Endothelial cell of umbilical vein (primary cell): ENCODE results near the gene MTG2. TPM values are rescaled to one million over a fixed set of nuclear protein-coding genes. Genes with fewer than 3 reads are reported as not detected.

Source experiments
- BruUV-seq: library from RNA; stranded (reverse); fragments of 400-500 nt; replicated peaks from 2 replicates; lab custom pipeline; 2021; lab: Mats Ljungman, UMichigan
- CTCF ChIA-PET: fragments of 300-600, 350-600 bp; sonication (Branson Sonifier 250); formaldehyde crosslinking; loops from one replicate; lab custom pipeline; 2021; ENCODE audit warnings: antibody characterized with exemption, inconsistent platforms; lab: Charles Lee
- POLR2A ChIA-PET: fragments of 300-600, 350-600 bp; sonication (Branson Sonifier 250); formaldehyde crosslinking; loops from one replicate; lab custom pipeline; 2021; ENCODE audit warnings: antibody characterized with exemption, inconsistent platforms; lab: Charles Lee
- DNase-seq: peaks from one replicate; pipeline ENCODE4 v3.0.0-alpha.2; 2011; ENCODE audit warnings: low read depth, low spot score
- FAIRE-seq: peaks from 2 replicates; lab custom pipeline; 2011; peaks lifted over from hg19 to GRCh38; lab: Jason Lieb, UNC
- H2AFZ ChIP-seq: 2 replicates; pipeline ENCODE4 v1.6.0; 2012; ENCODE audit warnings: low read depth, low read length, control low read depth, inconsistent platforms
- H3K27ac ChIP-seq: 2 replicates; pipeline ENCODE4 v1.5.1; 2011; ENCODE audit warnings: low read depth, mild to moderate bottlenecking, control low read depth, low read length, moderate library complexity; ENCODE audit not compliant: insufficient read depth
- H3K27me3 ChIP-seq, 2 experiments: 2 replicates each; pipeline versions ENCODE4 v1.6.0 to v1.6.1; 2011; ENCODE audit warnings: low read length in 2 of 2, mixed read lengths in 1 of 2; ENCODE audit not compliant: control insufficient read depth in 2 of 2, insufficient read depth in 2 of 2
- H3K36me3 ChIP-seq, 2 experiments: 2 replicates in 1 of 2; 3 replicates in 1 of 2; pipeline ENCODE4 v1.5.1; 2011; ENCODE audit warnings: low read length in 2 of 2, mild to moderate bottlenecking in 1 of 2, moderate library complexity in 1 of 2; ENCODE audit not compliant: control insufficient read depth in 2 of 2, insufficient read depth in 2 of 2; ENCODE audit errors: extremely low read depth in 1 of 2
- H3K4me1 ChIP-seq: 3 replicates; pipeline ENCODE4 v1.5.1; 2011; ENCODE audit warnings: mild to moderate bottlenecking, low read length; ENCODE audit not compliant: control insufficient read depth, insufficient read depth; ENCODE audit errors: extremely low read depth
- H3K4me2 ChIP-seq: 2 replicates; pipeline ENCODE4 v1.6.1; 2011; ENCODE audit warnings: low read length, control low read depth, mixed read lengths; ENCODE audit not compliant: insufficient read depth
- H3K4me3 ChIP-seq, 3 experiments: fragments of 200-600 bp in 1 of 3; sonication (generic), shearing (Covaris generic) in 1 of 3; replicated peaks in 1 of 3; 2 replicates each; pipeline ENCODE4 v1.5.1; 2011 to 2016; ENCODE audit warnings: control low read depth in 3 of 3, low read length in 3 of 3, mild to moderate bottlenecking in 2 of 3, inconsistent platforms in 1 of 3, low read depth in 1 of 3, moderate library complexity in 1 of 3; ENCODE audit not compliant: insufficient read depth in 1 of 3
- H3K79me2 ChIP-seq: 2 replicates; pipeline ENCODE4 v1.6.0; 2012; ENCODE audit warnings: low read length, inconsistent platforms; ENCODE audit not compliant: control insufficient read depth, insufficient read depth
- H3K9ac ChIP-seq: replicated peaks from 2 replicates; pipeline ENCODE3; 2011; ENCODE audit warnings: low read length, control low read depth; ENCODE audit not compliant: insufficient read depth; ENCODE audit errors: extremely low read depth
- H3K9me1 ChIP-seq: replicated peaks from 3 replicates; pipeline ENCODE4 v1.6.0; 2011; ENCODE audit warnings: mild to moderate bottlenecking, low read length; ENCODE audit not compliant: control insufficient read depth, insufficient read depth; ENCODE audit errors: extremely low read depth
- H3K9me3 ChIP-seq: replicated peaks from 2 replicates; pipeline ENCODE4 v1.5.1; 2012; ENCODE audit warnings: low read length, inconsistent platforms; ENCODE audit not compliant: control insufficient read depth, insufficient read depth
- H4K20me1 ChIP-seq: replicated peaks from 2 replicates; pipeline ENCODE3; 2011; ENCODE audit warnings: mild to moderate bottlenecking, low read length; ENCODE audit not compliant: control insufficient read depth, insufficient read depth; ENCODE audit errors: extremely low read depth
- EZH2 ChIP-seq: IDR thresholded peaks from 2 replicates; pipeline ENCODE4 v1.6.1; 2012; ENCODE audit warnings: borderline replicate concordance, low read depth, mild to moderate bottlenecking, moderate library complexity, low read length, inconsistent platforms; ENCODE audit not compliant: severe bottlenecking
- FOS ChIP-seq: IDR thresholded peaks from 2 replicates; pipeline ENCODE4 v1.6.1; 2011; ENCODE audit warnings: mild to moderate bottlenecking, low read length, moderate library complexity, borderline replicate concordance; ENCODE audit not compliant: insufficient read depth
- GATA2 ChIP-seq: IDR thresholded peaks from 2 replicates; pipeline ENCODE4 v1.7.0; 2011; ENCODE audit warnings: low read depth, mild to moderate bottlenecking, moderate library complexity, mixed read lengths, low read length; ENCODE audit not compliant: insufficient read length, insufficient read depth
- JUN ChIP-seq: IDR thresholded peaks from 2 replicates; pipeline ENCODE4 v1.6.1; 2011; ENCODE audit warnings: borderline replicate concordance, low read depth; ENCODE audit not compliant: insufficient read length, insufficient read depth
- MYC ChIP-seq: IDR thresholded peaks from one replicate; pipeline ENCODE4 v1.6.1; 2011; ENCODE audit warnings: mild to moderate bottlenecking, low read depth, low read length
- POLR2A ChIP-seq: IDR thresholded peaks from 2 replicates; pipeline ENCODE4 v1.6.1; 2012; ENCODE audit warnings: low read depth, mild to moderate bottlenecking, control low read depth, low read length
- POLR2AphosphoS5 ChIP-seq: IDR thresholded peaks from 2 replicates; pipeline ENCODE4 v1.6.1; 2012; ENCODE audit warnings: low read depth, mild to moderate bottlenecking, control low read depth, low read length, moderate library complexity; ENCODE audit not compliant: insufficient read depth
- dilution Hi-C: fragments of 300-500 bp; cut with MboI; formaldehyde crosslinking; loops from one replicate; pipeline ENCODE4 v1.15.0; 2019; ENCODE audit warnings: low sequenced_read_pairs; ENCODE audit not compliant: extremely low pct_ligation_motif_present
- intact Hi-C: fragments of 100-400 bp; cut with micrococcal nuclease; formaldehyde crosslinking; loops from one replicate; pipeline ENCODE4 v1.10.0; 2022
- polyA plus RNA-seq, 4 experiments: library from polyadenylated mRNA; depleted of rRNA in 3 of 4; stranded (reverse) in 3 of 4; unstranded in 1 of 4; fragments of >200 nt; gene quantifications; 2 replicates each; pipeline versions ENCODE4 v1.2.1 to v1.2.3, GENCODE V29; 2011 to 2012; ENCODE audit warnings: missing spikeins in 1 of 4
- total RNA-seq: library from RNA; stranded (reverse); gene quantifications from 2 replicates; pipeline ENCODE4 v1.2.3, GENCODE V29; 2021
- TF ChIP-seq, protein P1 (sequence below): IDR thresholded peaks from 2 replicates; pipeline ENCODE4 v1.6.1; 2011; ENCODE audit not compliant: insufficient read depth, insufficient read length
- TF ChIP-seq, protein P2 (sequence below), 2 donors: IDR thresholded peaks; 1 replicate in 1 of 2; 2 replicates in 1 of 2; pipeline ENCODE4 v1.5.1; 2011; ENCODE audit warnings: low read length in 2 of 2, mild to moderate bottlenecking in 2 of 2, moderate library complexity in 2 of 2, control low read depth in 1 of 2, inconsistent platforms in 1 of 2, low read depth in 1 of 2; ENCODE audit not compliant: insufficient read depth in 1 of 2; ENCODE audit errors: extremely low read depth in 1 of 2

The MTG2 gene
- total and polyA plus RNA-seq, 2 donors (not counting 3 experiments of a cell fraction or from before 2014, with no cell fraction given), result 19.9 to 31.6 TPM

DNA sequence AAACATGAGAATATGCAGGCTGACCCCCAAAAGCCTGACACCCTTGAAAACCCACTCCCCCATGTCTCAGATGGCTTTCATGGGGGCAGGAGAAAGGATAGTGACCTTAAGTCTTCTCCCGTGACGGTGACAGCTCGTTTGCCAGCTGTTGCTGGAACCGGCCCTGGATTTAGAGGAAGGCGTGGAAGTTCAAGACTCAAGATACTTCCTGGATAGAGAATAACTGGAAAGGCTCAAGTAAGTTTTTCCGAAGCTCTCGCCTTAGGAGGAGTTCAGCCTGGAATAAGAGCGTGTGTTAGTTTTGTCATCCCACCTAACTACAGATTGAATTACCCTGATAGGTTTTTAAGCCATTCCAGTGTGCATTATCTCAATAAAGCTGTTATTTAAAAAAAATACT is 11.6 kb upstream of the MTG2 start:
- BruUV-seq, result no TSS peak
- Histone ChIP-seq H3K79me2 (no peaks in the 10 kb centered on the region), H3K36me3 (peaks cover 4 to 23% of the 10 kb centered on the region in 2 experiments), H3K9ac (no peak overlapping the region), H4K20me1 (no peaks in the 10 kb centered on the region), H3K4me2 (no peak overlapping the region), H3K4me3 (no peak overlapping the region), H3K27me3 (no peaks in the 10 kb centered on the region), H3K27ac (no peak overlapping the region), H3K9me1 (no peaks in the 10 kb centered on the region), H3K4me1 (no peaks in the 10 kb centered on the region), H2AFZ (no peak overlapping the region), H3K9me3 (no peaks in the 10 kb centered on the region)
- CTCF ChIA-PET, result interaction anchor here (0.5 kb wide), 1 partner anchor 145 kb away, joined by 3 read pairs; no protein-coding TSS in a partner anchor
- TF ChIP-seq POLR2AphosphoS5, result no peak
- no peak for TF ChIP-seq MYC
- TF ChIP-seq EZH2, result no peak
- no peak for TF ChIP-seq POLR2A
- no peak for TF ChIP-seq GATA2
- no peak for TF ChIP-seq JUN
- TF ChIP-seq, protein P1, sequence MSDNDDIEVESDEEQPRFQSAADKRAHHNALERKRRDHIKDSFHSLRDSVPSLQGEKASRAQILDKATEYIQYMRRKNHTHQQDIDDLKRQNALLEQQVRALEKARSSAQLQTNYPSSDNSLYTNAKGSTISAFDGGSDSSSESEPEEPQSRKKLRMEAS, result no peak
- no peak for TF ChIP-seq FOS
- TF ChIP-seq, protein P2, sequence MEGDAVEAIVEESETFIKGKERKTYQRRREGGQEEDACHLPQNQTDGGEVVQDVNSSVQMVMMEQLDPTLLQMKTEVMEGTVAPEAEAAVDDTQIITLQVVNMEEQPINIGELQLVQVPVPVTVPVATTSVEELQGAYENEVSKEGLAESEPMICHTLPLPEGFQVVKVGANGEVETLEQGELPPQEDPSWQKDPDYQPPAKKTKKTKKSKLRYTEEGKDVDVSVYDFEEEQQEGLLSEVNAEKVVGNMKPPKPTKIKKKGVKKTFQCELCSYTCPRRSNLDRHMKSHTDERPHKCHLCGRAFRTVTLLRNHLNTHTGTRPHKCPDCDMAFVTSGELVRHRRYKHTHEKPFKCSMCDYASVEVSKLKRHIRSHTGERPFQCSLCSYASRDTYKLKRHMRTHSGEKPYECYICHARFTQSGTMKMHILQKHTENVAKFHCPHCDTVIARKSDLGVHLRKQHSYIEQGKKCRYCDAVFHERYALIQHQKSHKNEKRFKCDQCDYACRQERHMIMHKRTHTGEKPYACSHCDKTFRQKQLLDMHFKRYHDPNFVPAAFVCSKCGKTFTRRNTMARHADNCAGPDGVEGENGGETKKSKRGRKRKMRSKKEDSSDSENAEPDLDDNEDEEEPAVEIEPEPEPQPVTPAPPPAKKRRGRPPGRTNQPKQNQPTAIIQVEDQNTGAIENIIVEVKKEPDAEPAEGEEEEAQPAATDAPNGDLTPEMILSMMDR (IDR thresholded peaks at IDR 0.05; ENCODE audit: extremely low read depth in 1 of 2, insufficient read depth in 1 of 2, low read depth in 1 of 2, low read length in 2 of 2), result no peak
- dilution Hi-C loops (no loop called here), intact Hi-C loops (no loop called here)
- DNase-seq, result peak; percentile 71
- peak; percentile 74 for FAIRE-seq
- POLR2A ChIA-PET, result no interaction called here
